GM08714 (cell line): ENCODE results near the gene PLCB1.

ENCODE experiments used
- H3K4me3 ChIP-seq: fragments of 200-500 bp; sonication (Bioruptor generic); 2 replicates; pipeline ENCODE4 v1.5.1; 2014; ENCODE audit warnings: mild to moderate bottlenecking, low read length, inconsistent platforms
- ZNF274 ChIP-seq: IDR thresholded peaks from 2 replicates; pipeline ENCODE4 v1.6.1; 2012; ENCODE audit warnings: mild to moderate bottlenecking, low read depth, low read length

The PLCB1 gene

DNA sequence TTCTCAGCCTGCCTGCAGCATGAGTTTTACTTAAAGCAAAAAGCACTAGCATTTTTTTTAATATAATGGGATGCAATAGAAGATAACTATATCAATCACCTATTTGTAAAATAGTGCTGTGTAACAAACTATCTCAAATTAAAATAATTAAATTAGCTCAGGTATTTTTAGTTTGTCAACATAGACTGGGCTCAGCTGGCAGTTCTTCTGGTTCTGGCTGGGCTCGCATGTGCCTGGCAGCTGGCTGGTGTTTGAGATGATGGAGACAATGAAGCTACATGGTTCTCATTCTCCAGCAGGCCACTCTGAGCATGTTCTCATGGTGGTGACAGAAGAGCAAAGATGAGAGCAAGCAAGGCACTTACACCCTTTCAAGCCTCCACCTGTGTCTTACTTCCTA lies 181.0 kb downstream of the PLCB1 start:
- no peak overlapping the region for H3K4me3 ChIP-seq
- no peak for TF ChIP-seq ZNF274

DNA sequence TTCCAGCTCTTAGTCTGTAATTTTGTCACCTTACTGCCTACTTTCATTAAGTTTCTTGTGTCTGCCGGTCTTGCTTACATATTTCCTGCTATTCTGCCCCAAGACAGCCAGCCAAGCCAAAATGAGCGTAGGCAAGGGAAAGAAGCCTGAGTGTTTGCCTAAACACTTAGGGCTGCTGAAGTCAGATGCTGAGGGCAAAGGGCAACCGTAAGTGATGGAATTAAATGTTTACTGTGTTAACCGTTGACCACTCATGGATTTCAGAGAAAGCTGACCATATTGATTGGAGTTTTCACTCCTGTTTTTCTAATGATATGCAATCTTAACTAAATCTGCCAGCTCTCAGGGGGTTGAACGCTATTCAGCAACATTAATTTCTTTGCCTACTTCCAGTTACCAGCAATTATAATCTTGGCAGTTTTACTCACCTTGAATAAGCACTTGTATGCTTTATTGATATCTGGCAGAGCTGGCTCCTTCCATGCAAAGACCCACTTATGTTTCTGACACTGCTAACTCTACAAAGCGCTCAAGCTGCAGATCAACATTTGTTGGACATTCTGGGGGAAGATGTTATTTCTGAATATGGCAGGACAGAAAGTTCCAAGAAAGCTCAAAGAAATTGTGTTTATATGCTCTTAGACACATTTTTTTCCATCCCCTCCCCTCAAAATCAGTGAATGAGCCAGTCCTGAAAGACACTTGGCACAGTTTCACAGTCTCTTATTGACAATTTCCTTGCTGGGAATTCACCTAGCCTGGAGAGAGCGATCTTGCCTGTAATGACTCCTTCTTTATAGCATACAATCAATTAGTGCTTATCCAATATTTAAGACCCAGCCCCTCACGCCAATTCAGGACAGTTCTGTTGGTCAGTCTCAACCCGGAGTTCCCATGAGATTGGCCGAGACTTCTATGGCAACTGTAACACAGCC lies 183.8 kb downstream of the PLCB1 start:
- no peak overlapping the region for H3K4me3 ChIP-seq
- TF ChIP-seq ZNF274, result no peak

DNA sequence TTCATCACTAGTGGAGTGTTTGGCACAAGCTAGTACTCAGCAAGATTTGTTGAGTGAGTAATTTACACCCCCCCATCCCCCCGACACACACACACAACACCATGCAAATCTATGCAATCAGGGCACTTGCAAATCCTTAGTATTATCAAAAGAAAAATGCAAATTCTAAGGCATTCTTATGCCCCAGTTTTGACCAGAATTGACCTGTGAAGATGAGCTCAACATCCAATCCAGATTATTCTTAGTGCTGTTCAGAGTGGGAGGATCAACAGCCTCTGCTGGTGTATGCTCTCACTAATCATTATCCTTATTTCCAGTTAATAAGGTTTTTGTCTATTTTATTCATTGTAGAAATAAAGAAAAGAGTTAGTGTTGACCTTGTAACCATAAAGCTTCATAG lies 185.4 kb downstream of the PLCB1 start:
- no peak overlapping the region for H3K4me3 ChIP-seq
- no peak for TF ChIP-seq ZNF274

DNA sequence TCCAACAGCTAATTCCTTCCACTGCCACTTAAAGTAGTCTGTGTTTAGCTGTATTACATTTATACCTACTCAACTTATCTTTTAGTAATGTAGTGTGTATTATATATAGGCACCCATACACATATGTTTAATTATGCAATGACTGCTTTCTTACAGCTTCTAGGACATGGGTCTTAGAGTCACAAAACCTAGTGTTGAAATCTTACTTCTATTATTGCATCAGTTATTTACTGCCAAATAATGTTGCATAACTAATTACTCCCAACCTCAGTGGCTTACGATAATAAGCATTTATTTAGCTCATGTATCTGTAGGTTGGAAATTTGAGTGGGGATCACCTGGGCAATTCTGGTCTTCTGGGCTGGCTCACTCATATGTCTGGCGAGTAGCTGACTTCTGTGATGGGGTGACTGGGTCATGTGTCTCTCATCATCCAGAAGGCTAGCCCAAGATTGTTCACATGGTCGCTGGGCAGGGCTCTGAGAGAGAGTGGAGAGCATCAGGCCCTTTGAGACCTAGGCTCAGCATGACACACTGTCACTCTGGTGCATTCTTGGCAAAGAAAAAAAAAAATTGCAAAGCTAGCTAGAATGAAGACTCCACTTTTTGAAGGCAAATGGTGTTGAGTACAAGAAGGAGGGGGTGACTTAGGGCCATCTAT lies 187.0 kb downstream of the PLCB1 start:
- H3K4me3 ChIP-seq, result no peak overlapping the region
- no peak for TF ChIP-seq ZNF274

DNA sequence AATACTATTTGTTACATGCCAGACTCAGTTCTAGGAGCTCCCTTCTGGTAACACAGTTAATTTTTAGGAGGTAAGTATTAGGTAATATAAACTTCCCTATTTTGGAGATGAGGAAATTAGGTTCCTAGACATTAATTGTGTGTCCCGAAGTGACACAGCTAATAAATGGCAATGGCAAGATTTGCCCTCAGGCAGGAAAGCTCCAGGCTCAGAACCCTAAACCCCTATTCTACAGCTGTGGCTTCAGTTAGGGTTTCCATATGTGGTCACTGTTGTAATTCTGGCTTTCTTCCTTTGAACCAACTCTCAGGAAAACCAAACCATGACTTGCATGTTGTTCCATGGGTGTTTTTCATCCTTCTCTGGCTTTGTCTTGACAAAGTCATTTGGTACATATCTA lies 188.2 kb downstream of the PLCB1 start:
- H3K4me3 ChIP-seq, result no peak overlapping the region
- no peak for TF ChIP-seq ZNF274

DNA sequence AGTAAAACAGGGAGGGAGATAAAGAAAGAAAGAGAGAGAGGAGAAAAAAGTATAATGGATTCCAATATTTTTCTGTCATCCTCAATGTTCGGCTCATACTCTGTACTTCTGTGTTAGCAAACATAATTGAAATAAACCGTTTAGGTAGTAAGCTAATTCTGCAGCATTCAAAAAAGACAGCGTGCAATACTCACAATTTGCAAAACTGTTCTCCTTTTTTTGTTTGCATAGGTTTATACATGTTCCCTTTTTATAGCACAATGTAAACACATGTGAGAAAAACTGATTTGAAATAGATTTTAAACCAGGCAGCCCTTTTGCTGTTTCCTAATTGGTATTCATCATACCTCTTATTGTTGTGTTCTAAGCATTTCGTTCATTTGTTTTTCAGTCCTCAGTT lies 188.9 kb downstream of the PLCB1 start:
- no peak overlapping the region for H3K4me3 ChIP-seq
- no peak for TF ChIP-seq ZNF274

DNA sequence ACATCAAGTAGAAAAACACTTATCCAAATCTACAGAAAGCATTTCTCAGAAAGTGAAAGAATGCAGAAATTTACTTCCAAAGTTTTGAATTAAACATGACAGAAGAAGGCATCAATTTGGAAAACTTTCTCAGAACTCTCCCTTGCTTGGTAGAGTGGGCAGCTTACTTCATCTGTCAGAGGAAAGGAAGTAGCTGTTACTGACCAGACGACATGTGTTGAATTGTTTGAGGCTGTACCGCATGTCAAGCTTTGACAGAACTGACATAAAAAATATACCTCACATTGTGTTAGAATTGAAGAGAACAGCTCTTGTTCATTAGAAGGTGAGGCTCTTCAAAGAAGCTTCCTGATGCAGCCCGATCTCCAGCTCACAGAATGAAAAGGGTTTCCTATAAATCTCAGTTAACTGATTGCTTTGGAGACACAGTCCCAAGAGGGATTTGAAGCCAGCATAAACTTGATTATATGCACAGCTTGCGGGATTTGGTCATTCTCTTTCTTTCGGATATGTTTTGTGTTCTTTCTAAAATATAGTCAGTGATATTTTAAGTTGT lies 190.7 kb downstream of the PLCB1 start:
- H3K4me3 ChIP-seq, result no peak overlapping the region
- no peak for TF ChIP-seq ZNF274

DNA sequence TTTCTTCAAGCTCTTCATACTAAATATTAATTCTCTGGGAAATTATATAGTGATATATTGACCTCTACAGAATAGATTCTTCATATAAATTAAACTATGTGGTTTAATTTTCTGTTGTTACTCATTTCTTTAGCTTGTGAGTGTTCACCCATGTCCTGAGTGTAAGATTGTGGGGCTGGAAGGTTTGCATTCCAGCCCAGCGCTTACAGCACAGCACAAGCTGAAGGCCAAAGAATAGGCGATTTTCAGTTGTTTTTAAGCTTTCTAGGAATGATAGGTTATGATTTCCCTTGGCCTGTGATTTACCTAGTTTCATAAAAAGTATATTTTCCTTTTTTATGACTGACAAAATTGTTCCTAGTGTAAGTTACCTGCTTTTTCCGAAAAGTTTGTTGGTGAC lies 194.1 kb downstream of the PLCB1 start:
- no peak for TF ChIP-seq ZNF274
- H3K4me3 ChIP-seq, result no peak overlapping the region

DNA sequence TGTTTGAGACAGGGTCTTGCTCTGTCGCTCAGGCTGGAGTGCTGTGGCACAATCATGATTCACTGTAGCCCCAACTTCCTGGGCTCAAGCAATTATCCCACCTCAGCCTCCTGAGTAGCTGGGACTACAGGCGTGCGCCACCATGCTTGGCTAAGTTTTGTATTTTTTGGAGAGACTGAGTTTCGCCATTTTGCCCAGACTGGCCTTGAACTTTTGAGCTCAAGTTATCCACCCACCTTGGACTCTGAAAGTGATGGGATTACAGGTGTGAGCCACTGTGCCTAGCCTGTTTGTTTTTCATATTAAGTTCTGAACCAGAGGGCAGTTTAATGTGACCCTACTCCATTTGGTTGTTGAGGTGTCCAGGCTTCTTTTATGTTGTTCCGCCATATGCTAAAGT lies 194.8 kb downstream of the PLCB1 start:
- H3K4me3 ChIP-seq, result no peak overlapping the region
- no peak for TF ChIP-seq ZNF274

DNA sequence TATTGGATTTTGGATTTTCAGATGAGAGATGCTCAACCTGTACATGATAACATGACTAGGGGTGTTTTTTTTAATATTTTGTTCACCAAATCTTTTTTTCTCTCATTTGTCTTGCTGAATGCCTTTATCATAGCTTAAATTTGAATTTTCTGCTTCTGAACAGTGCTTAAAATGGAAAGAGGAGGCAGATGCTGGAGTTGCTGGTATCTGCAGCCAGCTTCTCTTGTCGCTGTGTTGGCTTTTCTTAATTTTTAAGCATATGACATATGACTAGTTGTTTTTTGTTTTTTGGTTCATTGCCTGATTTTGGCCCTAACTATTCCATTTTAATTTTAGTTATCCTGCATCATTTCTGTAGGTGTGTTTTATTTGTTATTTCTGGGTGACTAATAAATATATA lies 196.1 kb downstream of the PLCB1 start:
- no peak for TF ChIP-seq ZNF274
- no peak overlapping the region for H3K4me3 ChIP-seq

DNA sequence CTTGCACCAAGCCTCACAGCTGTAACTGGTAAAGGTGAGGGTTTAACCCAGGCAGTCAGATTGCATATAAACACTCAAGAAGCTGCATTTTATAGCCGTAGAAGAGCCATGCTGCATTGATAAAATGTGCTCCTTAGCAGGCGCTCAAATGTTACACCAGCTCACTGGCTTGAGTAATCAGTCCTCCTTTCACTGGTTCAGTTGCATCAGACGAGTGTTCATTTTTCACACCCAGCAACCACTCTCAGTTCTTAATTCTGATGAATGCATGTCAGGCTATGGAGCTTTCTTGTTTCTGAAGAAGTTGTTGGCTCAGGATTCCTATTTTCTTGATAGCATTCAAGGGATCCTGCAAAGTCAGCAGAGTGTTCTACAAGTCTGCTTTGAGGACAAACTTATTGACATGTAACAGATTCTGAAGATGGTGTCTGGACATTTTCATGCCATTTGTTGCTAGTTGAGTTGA lies 198.3 kb downstream of the PLCB1 start:
- TF ChIP-seq ZNF274, result no peak

DNA sequence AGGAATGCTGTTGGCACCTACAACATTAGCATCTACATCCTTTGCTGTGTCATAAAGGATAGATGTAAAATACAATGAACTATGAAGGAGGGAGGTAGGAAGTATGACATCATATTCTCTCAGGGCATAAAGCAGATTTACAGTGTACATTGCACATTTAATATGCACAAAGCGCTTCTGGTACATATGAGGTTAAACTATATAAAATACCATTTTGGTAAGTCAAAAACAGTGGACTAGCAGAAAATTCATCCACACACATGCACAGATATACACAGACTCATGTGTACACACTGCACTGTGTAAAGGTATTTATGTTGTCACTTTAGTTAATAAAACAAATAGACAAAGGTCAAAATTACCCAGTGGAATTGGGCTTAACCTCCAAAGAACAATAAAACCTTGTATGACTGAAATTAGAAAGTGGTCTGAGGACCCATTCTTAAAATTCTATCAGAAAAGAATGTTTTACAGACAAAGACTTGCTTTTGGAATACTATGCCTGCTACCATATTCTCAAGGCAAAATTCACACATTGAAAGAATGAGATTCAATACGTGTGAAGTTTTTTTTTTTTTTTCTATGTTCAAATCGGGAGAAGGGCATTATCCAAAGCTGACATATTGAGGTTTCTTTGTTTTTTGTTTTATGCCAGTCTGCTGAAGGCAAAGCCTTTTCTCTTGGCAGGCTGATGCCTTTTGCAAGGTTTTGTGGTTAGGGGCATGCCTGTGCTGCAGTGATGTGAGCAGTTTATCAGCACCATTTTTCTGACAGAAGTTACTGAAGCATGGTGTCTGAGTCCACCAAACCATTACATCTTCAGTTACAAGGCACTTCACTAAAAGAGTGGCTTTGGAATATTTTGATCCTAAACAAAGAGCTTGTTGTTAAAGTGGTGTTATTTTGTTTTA lies 199.0 kb downstream of the PLCB1 start:
- TF ChIP-seq ZNF274, result no peak
- no peak overlapping the region for H3K4me3 ChIP-seq

More for the DNA sequence above, 198.3 kb downstream of the PLCB1 start:
- H3K4me3 ChIP-seq, result no peak overlapping the region

DNA sequence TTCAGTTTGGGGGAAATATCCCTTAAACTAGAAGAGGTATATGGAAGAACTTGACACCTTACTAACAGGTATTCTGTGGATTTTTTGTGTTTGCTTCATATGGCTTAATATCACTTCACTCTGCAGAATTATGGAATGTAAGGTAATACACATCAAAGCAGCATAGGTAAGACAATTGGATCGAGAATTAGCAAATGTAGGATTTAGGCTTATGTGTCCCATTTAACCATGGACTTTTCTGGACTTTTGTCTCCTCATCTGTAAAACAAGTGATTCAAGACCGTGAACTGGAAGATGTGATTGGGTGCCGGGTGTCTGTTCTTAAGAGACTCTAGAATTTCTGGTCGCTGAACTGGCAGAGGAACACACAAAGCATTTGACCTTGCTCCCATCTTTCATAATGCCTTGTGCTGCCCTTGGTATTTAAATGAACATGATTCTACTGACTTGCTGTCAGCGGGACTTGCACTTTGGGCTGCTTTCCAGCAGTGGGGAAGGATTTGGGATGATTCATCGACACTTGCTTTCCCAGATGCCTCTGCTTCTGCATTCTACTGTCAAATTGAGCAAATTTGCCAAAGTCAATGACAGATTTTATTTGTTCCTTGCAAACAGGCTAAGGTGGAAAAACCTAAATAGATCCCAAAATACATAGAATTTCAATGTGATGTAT lies 199.8 kb downstream of the PLCB1 start:
- H3K4me3 ChIP-seq, result no peak overlapping the region
- TF ChIP-seq ZNF274, result no peak
